CD4-positive, alpha-beta T cell treated with Interferon gamma for 1 hour (primary cell): ENCODE measurements around the gene NUB1.

Source experiments
- DNase-seq: peaks from one replicate; pipeline ENCODE4 v3.0.0-alpha.2; 2020

Gene NUB1

DNA sequence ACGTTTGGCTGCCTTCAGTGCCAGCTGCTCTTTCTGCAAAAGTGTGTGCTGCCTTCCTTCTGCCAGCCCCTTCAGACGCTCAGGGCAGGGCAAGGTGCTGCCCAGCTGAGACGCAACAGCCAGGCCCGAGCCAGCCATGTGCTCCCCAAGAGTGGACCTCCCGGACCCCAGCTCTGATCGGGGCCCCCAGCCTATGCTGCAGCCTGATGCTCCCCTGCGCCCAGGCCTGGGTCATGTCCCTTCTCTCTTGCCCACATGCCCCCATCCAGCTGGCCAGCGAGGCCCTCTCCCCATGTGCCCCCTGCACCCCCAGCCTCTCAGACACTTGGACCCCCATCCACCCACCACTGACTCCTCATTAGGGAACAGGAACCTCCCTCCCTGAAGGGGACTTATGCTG, 50.4 kb downstream of the NUB1 start:
- DNase-seq = no peak

DNA sequence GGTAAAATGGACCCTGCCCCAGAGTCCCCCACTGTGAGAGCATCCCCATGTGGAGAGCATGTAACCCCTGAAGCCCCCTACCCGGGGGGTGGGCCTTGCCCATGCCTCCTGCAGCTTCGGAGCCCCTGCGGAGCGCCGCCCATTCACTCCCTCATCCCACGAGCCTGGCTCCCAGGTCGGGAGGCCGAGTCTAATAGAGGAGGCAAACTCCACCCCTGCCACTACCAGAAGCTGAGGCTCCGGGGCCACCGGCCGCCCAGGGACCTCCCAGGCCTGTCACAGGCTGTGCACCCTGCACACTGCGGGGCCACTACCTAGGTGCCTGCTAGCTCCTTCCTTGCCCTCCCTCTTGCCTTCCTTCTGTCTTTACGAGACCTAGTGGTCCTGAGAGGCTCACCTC, 50.8 kb downstream of the NUB1 start:
- DNase-seq = no peak

DNA sequence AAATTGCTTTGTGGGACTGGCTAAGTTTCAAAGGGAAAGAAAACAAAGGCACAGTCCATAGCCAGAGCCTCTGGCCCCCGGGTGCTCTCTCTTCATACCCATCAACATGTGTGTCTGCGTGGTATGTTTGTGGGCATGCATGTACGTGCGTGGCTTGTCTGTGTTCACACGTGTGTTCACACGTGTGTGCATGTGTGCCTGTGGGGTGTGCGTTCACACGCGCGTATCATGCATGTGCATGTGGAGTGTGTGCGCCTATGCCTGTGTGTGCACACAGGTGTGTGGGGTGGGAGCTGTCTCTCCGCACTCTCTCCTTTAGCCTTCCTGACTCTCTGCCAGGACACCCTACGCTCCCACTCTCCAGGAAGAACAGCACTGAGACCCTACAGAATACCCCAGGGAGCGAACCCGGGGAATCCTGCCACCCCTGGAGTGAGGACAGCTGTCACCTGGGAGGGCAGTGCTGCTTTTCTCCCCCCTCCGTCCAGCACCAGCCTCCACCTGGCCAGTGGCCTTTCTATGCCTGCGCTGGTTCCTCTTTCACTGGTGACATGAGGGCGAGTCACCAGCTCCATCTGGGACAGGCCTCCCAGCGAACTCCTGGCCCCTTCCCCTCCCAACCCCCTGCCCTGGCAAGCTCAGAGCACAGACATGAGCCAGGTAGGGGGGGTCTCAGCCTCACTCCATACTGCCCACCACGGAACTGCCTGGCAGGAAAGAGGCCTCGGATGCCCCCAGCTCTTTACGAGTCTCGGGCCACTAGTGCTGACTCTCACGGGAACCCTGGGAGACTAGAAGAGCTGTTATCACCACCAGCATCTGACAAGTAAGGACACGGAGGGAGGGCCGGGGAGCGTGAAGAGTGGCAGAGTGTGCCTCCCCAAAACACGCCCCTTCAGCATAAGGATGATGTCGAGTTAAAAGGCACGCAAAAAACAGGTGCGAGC, 51.7 kb downstream of the NUB1 start:
- no peak for DNase-seq

GRCh38 chr7:151394076-151395035, 52.7 kb downstream of the NUB1 start:
- no peak for DNase-seq

- DNase-seq = no peak
Measured at GRCh38 chr7:151395036-151395367, 53.4 kb downstream of the NUB1 start.

DNA sequence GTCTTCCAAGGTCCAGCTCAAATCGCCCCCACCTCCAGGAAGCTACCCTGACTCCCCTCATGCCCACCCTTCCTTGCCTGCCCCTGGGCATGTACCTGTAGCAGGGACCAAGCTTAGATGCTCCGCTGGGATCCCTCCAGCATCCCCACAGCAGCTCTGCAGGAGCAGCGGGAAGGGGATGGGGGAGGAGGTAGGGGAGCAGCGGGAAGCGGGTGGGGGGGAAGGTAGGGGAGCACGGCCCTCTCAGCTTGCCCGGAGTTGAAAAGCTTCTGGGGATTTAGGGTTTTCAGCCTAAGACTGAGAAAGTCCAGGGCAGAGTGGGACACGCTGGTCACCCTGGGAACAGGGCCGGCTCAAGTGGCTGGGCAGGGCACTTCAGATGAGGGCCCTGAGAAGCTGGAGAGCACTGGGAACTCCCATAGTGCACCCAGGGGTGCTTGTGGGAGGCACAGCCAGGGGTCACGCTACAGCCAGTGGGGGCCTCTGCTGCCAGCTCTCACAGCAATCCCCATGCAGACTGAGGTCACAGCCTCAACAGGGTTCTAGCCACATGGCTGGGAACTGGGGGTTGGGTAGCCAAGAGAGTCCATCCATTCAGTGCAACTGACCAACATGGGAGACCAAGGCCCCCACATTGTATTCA, 54.8 kb downstream of the NUB1 start:
- no peak for DNase-seq

GRCh38 chr7:151397026-151397425, 55.4 kb downstream of the NUB1 start:
- no peak for DNase-seq

- no peak for DNase-seq
Measured at GRCh38 chr7:151398446-151399304, 57.1 kb downstream of the NUB1 start.

GRCh38 chr7:151399305-151399601, 57.6 kb downstream of the NUB1 start:
- no peak for DNase-seq

- DNase-seq = no peak
Measured at GRCh38 chr7:151399906-151400305, 58.3 kb downstream of the NUB1 start.

GRCh38 chr7:151400626-151401315, 59.2 kb downstream of the NUB1 start:
- DNase-seq = peak; percentile 76

DNA sequence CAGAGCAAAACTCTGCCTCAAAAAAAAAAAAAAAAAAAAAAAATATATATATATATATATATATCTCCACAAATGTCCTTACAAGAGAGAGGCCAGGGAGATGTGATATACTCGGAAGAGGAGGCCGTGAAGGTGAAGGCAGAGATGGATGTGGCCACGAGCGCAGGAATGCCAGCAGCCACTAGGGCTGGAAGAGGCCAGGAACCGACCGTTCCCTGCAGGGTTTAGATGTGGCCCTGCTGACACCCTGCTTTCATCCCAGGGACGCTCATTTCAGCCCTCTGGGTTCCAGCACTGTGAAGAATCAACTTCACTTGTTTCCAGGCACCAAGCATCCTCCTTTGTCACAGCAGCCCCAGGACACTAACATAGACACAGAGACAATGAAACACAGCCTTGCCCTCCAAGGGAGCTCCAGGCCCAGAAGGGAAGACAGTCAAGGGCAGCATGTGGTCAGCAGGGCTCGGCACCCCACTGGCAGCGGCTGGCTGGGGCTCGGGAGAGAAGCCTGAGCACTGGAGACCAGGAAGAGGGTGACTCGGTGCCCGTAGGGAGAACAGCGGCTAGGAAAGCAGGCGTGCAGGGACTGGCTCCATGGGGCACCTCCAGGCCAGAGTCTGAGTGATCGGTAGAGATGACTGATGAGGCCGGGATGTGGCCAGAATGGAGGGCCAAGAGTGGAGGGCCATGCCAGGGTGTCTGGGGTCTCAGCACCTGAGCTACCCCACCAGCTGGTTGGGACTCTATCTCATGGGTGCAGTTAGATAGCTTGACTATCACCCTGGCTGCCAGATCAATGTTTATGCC, 60.6 kb downstream of the NUB1 start:
- no peak for DNase-seq

GRCh38 chr7:151403764-151404163, 62.2 kb downstream of the NUB1 start:
- DNase-seq = no peak

DNA sequence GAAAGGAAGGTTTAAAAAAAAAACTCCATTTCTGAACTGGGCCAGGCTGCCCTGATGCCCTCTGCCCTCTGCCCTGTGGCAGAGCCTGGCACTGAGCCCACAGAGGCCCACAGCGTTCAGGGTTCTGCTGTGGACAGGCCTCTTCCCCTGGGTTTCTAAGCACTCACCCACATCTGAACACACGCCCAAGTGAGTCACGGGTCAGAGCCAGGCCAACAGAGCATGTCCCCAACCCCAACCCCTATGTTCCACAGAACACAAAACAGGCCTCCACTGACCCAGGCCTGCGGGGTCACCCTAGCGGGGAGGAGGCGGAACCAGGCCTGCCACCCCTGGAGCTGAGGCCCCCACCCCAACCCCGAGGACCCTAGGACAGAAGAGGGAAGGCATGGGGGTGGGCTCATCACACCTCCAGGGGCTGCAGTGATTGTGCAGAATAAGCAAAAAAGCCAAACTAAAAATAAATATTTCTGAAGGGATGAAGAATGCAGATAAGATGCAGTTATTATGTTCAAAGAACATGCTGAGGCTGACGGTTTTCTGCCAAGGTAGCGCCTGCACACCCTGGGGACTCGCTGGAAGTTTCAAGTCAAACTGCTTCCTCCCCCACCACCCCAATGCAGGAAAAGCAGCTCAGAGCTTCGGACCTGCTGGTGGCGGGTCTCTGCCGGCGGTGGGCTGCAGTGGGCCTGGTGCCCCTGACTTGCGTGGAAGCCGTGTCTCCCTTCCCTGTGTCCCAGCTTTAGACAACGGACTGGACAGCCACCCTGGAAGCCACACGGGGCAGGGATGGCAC, 62.8 kb downstream of the NUB1 start:
- DNase-seq = peak; percentile 52

DNA sequence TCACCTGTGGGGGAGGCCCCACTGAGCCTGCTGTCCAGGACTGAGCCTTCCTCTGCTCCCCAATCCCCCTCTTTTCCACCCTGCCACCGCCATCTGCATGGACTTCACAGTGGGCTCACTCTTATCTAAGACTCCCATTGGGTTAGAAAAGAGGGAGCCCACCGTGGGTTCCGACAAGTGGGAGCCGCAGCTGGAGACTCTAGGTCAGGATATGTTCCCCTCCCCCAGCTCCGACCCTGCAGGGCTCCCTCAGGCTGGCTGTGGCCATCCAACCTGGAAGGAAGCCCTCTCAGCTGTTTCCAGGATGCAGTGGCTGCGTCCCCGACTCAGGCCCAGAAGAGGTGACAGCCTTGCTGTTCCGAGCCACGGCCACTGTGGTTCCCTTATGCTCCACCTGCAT, 63.4 kb downstream of the NUB1 start:
- DNase-seq = no peak

GRCh38 chr7:151405588-151405987, 64.0 kb downstream of the NUB1 start:
- no peak for DNase-seq

DNA sequence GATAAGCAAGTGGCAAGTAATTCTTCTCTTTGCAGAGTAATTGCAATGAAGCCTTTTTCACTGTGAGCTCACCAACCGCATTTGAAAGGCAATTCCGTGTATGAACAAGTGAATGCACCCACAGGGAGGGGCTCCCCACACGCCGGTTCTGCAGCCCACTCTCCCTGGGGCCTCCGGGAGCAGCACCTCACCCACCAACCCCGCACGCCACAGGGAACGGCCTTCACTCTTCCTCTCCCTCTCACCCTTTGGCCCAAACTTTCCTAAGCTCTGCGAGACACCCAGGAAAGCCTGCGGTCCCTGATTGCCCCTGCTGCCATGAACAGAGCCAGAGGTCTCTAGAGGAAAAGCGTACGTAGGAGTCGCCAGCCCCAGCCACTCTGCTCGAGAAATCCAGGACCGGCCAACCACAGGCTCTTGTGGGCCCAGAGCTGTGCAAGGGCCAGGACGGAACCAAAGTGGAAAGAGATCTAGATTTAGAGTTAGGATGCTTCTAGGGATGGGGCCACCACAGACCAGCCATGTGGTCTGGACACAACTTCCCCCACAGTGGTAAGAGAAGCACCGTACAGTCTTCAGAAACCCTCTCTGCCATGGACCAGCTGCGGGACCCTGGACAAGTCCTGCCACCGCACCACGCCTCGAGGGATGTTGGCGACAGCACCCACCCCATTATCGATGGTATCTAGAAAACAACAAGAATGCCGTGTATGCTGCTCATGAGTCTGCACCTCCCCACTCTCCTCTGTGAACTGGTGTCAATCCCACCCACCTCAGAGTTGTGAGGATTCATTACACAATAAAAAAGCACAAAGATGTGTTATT, 64.7 kb downstream of the NUB1 start:
- no peak for DNase-seq

- DNase-seq = no peak
Measured at GRCh38 chr7:151406886-151407583, 65.4 kb downstream of the NUB1 start.

GRCh38 chr7:151408498-151408838, 66.9 kb downstream of the NUB1 start:
- no peak for DNase-seq
